IPS-20b (cell line): ENCODE results near the gene COA4.
A peak's percentile ranks its signal among the peaks of the same experiment; 100 is the strongest.

Experiments used
- H3K27ac ChIP-seq: one replicate; pipeline ENCODE4 v1.5.1; 2013; ENCODE audit warnings: low read length
- H3K27me3 ChIP-seq: 2 replicates; pipeline ENCODE4 v1.6.1; 2013; ENCODE audit warnings: mild to moderate bottlenecking, low read length, inconsistent platforms; ENCODE audit not compliant: insufficient read depth
- H3K36me3 ChIP-seq: 2 replicates; pipeline ENCODE4 v1.6.1; 2013; ENCODE audit warnings: low read depth, mild to moderate bottlenecking, inconsistent platforms, low read length, moderate library complexity; ENCODE audit not compliant: insufficient read depth
- H3K4me1 ChIP-seq: 2 replicates; pipeline ENCODE4 v1.6.1; 2013; ENCODE audit warnings: mild to moderate bottlenecking, control low read depth, inconsistent platforms, low read length, moderate library complexity; ENCODE audit not compliant: insufficient read depth
- H3K4me3 ChIP-seq: 2 replicates; pipeline ENCODE4 v1.5.1; 2013; ENCODE audit warnings: mild to moderate bottlenecking, low read length, inconsistent platforms
- H3K9ac ChIP-seq: 2 replicates; pipeline ENCODE4 v1.6.1; 2013; ENCODE audit warnings: low read depth, mild to moderate bottlenecking, inconsistent platforms, low read length, moderate library complexity
- H3K9me3 ChIP-seq: 2 replicates; pipeline ENCODE4 v1.6.1; 2013; ENCODE audit warnings: mild to moderate bottlenecking, low read depth, low read length, inconsistent platforms; ENCODE audit not compliant: insufficient read depth

The COA4 gene

GRCh38 chr11:73876424-73877310 lies at the start of gene COA4, which contains the start of gene PAAF1:
TSS of gene COA4 (minus strand) at chr11:73876846. CDS start at chr11:73873378, 3,468 bp downstream.
TSS of gene PAAF1 (plus strand) at chr11:73876999. CDS start at chr11:73877022, 23 bp downstream.
- H3K4me1 ChIP-seq, result no peaks in the 10 kb centered on the region; the same call in 1 of the 2 replicates
- no peaks in the 10 kb centered on the region for H3K27me3 ChIP-seq
- H3K9me3 ChIP-seq, result no peaks in the 10 kb centered on the region
- H3K27ac ChIP-seq, result peak within 1 kb of the TSS; percentile 73
- H3K9ac ChIP-seq, result peak within 1 kb of the TSS; percentile 99
- H3K4me3 ChIP-seq, result peak within 1 kb of the TSS; percentile 96
- peaks cover 41% of the 10 kb centered on the region for H3K36me3 ChIP-seq

- Histone ChIP-seq H3K27me3 (no peaks in the 10 kb centered on the region), H3K4me1 (no peaks in the 10 kb centered on the region), H3K9ac (no peak overlapping the region), H3K36me3 (peaks cover 33% of the 10 kb centered on the region), H3K9me3 (no peaks in the 10 kb centered on the region), H3K27ac (no peak overlapping the region), H3K4me3 (no peak overlapping the region)
Observed at GRCh38 chr11:73921180-73921579, 44.5 kb upstream of the COA4 start.

- H3K4me3 ChIP-seq, result no peak overlapping the region
- no peaks in the 10 kb centered on the region for H3K4me1 ChIP-seq
- no peaks in the 10 kb centered on the region for H3K27me3 ChIP-seq
- H3K36me3 ChIP-seq, result peaks cover 51% of the 10 kb centered on the region
- no peaks in the 10 kb centered on the region for H3K9me3 ChIP-seq
- no peak overlapping the region for H3K9ac ChIP-seq
- H3K27ac ChIP-seq, result no peak overlapping the region
Observed at GRCh38 chr11:73916435-73916834, 39.8 kb upstream of the COA4 start.

GRCh38 chr11:73914284-73914683 lies 37.6 kb upstream of the COA4 start:
- Histone ChIP-seq H3K4me3 (no peak overlapping the region), H3K27ac (no peak overlapping the region), H3K4me1 (no peaks in the 10 kb centered on the region), H3K9me3 (no peaks in the 10 kb centered on the region), H3K36me3 (peaks cover 42% of the 10 kb centered on the region), H3K27me3 (no peaks in the 10 kb centered on the region), H3K9ac (no peak overlapping the region)

- Histone ChIP-seq H3K9me3 (no peaks in the 10 kb centered on the region), H3K36me3 (peaks cover 34% of the 10 kb centered on the region), H3K27me3 (no peaks in the 10 kb centered on the region), H3K4me1 (no peaks in the 10 kb centered on the region), H3K4me3 (no peak overlapping the region), H3K27ac (no peak overlapping the region), H3K9ac (no peak overlapping the region)
Observed at GRCh38 chr11:73913472-73913871, 36.8 kb upstream of the COA4 start.

- Histone ChIP-seq H3K4me1 (no peaks in the 10 kb centered on the region), H3K9me3 (no peaks in the 10 kb centered on the region), H3K27me3 (no peaks in the 10 kb centered on the region), H3K9ac (no peak overlapping the region), H3K4me3 (no peak overlapping the region), H3K27ac (no peak overlapping the region), H3K36me3 (peaks cover 26% of the 10 kb centered on the region)
Observed at GRCh38 chr11:73912026-73912425, 35.4 kb upstream of the COA4 start.

- H3K36me3 ChIP-seq, result peaks cover 3% of the 10 kb centered on the region; the same call in 1 of the 2 replicates
- H3K27me3 ChIP-seq, result no peaks in the 10 kb centered on the region
- H3K4me3 ChIP-seq, result no peak overlapping the region
- H3K9me3 ChIP-seq, result no peaks in the 10 kb centered on the region
- no peak overlapping the region for H3K27ac ChIP-seq
- no peaks in the 10 kb centered on the region for H3K4me1 ChIP-seq
- no peak overlapping the region for H3K9ac ChIP-seq
Observed at GRCh38 chr11:73907191-73907590, 30.5 kb upstream of the COA4 start.

GRCh38 chr11:73902303-73902702 lies 25.7 kb upstream of the COA4 start:
- Histone ChIP-seq H3K9ac (no peak overlapping the region), H3K36me3 (peaks cover 23% of the 10 kb centered on the region), H3K4me1 (no peaks in the 10 kb centered on the region), H3K27me3 (no peaks in the 10 kb centered on the region), H3K27ac (no peak overlapping the region), H3K9me3 (no peaks in the 10 kb centered on the region), H3K4me3 (no peak overlapping the region)

- Histone ChIP-seq H3K4me1 (no peaks in the 10 kb centered on the region), H3K9me3 (no peaks in the 10 kb centered on the region), H3K4me3 (no peak overlapping the region), H3K9ac (no peak overlapping the region), H3K27ac (no peak overlapping the region), H3K36me3 (peaks cover 33% of the 10 kb centered on the region), H3K27me3 (no peaks in the 10 kb centered on the region)
Observed at GRCh38 chr11:73894725-73895335, 18.2 kb upstream of the COA4 start.

- Histone ChIP-seq H3K27ac (no peak overlapping the region), H3K9me3 (no peaks in the 10 kb centered on the region), H3K36me3 (peaks cover 35% of the 10 kb centered on the region), H3K27me3 (no peaks in the 10 kb centered on the region), H3K4me1 (no peaks in the 10 kb centered on the region), H3K4me3 (no peak overlapping the region), H3K9ac (no peak overlapping the region)
Observed at GRCh38 chr11:73893041-73893440, 16.4 kb upstream of the COA4 start.

- H3K4me1 ChIP-seq, result no peaks in the 10 kb centered on the region
- no peak overlapping the region for H3K27ac ChIP-seq
- no peaks in the 10 kb centered on the region for H3K27me3 ChIP-seq
- H3K9me3 ChIP-seq, result no peaks in the 10 kb centered on the region
- no peak overlapping the region for H3K9ac ChIP-seq
- H3K4me3 ChIP-seq, result no peak overlapping the region
- peaks cover 34% of the 10 kb centered on the region for H3K36me3 ChIP-seq
Observed at GRCh38 chr11:73889536-73889935, 12.9 kb upstream of the COA4 start.

- Histone ChIP-seq H3K9me3 (no peaks in the 10 kb centered on the region), H3K36me3 (peaks cover 34% of the 10 kb centered on the region), H3K4me3 (no peak overlapping the region), H3K9ac (no peak overlapping the region), H3K27ac (no peak overlapping the region), H3K27me3 (no peaks in the 10 kb centered on the region), H3K4me1 (no peaks in the 10 kb centered on the region)
Observed at GRCh38 chr11:73889019-73889418, 12.4 kb upstream of the COA4 start.
